Measurements from ENCODE around the gene MTPN.

DNA sequence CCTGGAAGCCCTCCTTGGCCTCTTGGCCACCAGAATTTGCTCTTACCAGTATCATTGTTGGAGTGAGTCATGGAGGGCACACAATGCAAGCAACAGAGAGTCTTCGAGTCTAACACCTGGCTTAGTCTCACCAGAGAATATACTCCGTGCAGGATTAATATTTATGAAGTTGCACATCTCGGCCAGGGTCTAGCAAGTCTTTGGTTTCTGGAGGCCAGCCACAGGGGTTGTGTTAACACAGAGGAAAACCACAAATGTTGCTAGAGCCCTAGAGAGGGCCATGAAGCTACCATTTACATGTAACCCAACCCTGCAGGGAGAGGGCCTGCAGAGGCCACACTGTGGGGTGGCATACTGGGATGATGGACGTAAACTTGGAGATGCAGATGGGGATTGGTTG lies 71.8 kb downstream of the MTPN start:
- no peak for TF ChIP-seq YY1 (IDR thresholded peaks at IDR 0.05; ENCODE audit: insufficient read depth, insufficient read length)
- no peak for TF ChIP-seq ZNF274 (IDR thresholded peaks at IDR 0.05; ENCODE audit: low read depth, low read length)
- no peak for TF ChIP-seq SUZ12 (IDR thresholded peaks at IDR 0.05; ENCODE audit: extremely low read depth, insufficient read depth, insufficient read length)
